ENCODE data around the gene RTL1.

- TF ChIP-seq EZH2 (IDR thresholded peaks at IDR 0.05; ENCODE audit: insufficient read depth, poor library complexity, severe bottlenecking) (no peak), EZH2phosphoT487 (IDR thresholded peaks at IDR 0.05; ENCODE audit: insufficient read depth, low read depth) (no peak)
These were observed 52.5 kb downstream of the RTL1 start for GRCh38 chr14:100850841-100851585.

Measured in GM23248 (cell line).